ENCODE results near the gene ADGRG1. TPM values are rescaled to one million over a fixed set of nuclear protein-coding genes. Genes with fewer than 3 reads are reported as not detected.

The ADGRG1 gene
- total RNA-seq, 3 donors from 2014 or later = 3.6 to 11.9 (median 6.7) TPM

DNA sequence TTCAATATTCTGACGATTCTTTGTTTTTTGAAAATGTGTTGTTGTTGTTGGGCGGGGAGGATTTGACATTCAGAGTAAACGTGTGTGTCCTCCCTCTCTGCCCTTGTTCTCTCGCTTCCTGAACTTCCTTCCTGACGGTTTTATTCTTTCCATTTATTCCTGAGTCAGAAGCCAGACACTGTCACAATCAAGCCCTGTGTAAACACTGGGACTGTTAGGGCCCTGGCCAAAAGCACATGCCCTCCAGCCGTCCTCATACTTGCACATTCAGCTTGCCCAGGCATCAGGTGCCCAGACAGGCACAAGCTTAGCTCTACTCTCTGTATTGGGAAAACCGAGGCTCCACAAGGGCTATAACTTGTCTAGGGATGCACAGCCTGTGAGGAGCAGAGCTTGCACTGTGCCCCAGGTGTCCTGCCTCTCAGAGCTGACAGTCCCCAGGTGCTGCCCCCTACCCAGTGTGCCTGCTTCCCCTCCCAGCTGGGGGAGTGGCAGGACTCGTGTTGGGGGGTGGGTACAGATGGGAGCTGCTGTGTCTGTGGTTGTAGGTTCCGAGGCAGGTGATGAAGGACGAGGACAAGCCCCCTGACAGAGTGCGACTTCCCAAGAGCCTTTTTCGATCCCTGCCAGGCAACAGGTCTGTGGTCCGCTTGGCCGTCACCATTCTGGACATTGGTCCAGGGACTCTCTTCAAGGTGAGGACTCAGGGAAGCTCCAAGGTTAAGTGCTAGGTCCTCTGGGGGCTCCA, 49.4 kb downstream of the ADGRG1 start:
- Mint-ChIP-seq H3K9me3 (no peaks in the 10 kb centered on the region), H3K36me3 (ENCODE audit: insufficient read depth) (no peaks in the 10 kb centered on the region), H3K27me3 (ENCODE audit: low read depth) (no peaks in the 10 kb centered on the region), H3K4me3 (no peak overlapping the region), H3K4me1 (ENCODE audit: low read depth) (no peaks in the 10 kb centered on the region)
- ATAC-seq = no peak
- DNase-seq = no peak

DNA sequence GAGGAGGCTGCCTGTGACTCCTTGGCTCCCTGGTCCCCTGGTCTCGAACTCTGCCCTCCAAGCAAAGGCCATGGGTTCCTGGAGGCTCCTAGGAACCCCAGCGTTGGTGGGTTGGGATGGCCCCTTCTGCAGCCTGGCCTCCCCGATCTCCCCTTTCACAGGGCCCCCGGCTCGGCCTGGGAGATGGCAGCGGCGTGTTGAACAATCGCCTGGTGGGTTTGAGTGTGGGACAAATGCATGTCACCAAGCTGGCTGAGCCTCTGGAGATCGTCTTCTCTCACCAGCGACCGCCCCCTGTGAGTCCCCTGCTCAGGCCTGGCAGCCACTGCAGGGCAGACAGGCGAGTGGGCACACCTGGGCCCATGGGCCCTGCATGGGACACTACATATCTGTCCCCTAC, 50.6 kb downstream of the ADGRG1 start:
- H3K4me1 Mint-ChIP-seq (ENCODE audit: low read depth) = no peaks in the 10 kb centered on the region
- H3K36me3 Mint-ChIP-seq (ENCODE audit: insufficient read depth) = no peaks in the 10 kb centered on the region
- no peaks in the 10 kb centered on the region for H3K9me3 Mint-ChIP-seq
- ATAC-seq (no peak), DNase-seq (no peak)
- H3K27me3 Mint-ChIP-seq (ENCODE audit: low read depth) = no peaks in the 10 kb centered on the region
- H3K4me3 Mint-ChIP-seq = no peak overlapping the region

DNA sequence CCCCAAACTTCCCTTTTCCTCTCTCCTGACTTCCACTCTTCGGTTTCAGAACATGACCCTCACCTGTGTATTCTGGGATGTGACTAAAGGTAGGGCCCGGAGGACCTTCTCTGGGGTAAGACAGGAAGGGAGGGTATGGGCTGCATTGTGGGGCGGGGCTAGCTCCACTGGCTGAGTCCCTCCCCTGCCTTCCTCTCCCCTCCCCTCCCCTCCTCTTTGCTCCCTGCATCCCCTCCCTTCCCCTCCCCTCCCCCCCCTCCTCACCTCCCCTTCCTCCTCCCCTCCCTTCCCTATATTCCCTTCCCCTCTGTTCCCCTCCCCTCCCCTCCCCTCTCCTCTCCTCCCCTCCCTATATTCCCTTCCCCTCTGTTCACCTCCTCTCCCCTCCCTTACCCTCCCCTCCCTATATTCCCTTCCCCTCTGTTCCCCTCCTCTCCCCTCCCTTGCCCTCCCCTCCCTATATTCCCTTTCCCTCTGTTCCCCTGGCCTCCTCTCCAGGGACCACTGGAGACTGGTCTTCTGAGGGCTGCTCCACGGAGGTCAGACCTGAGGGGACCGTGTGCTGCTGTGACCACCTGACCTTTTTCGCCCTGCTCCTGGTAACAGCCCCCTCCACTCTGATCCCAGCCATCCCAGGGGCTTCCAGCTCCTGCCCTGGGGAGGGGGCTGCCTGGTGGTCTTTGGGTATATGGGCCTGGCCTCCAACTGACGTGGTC, 51.5 kb downstream of the ADGRG1 start:
- H3K27me3 Mint-ChIP-seq (ENCODE audit: low read depth) = no peaks in the 10 kb centered on the region
- H3K4me1 Mint-ChIP-seq (ENCODE audit: low read depth) = no peaks in the 10 kb centered on the region
- H3K36me3 Mint-ChIP-seq (ENCODE audit: insufficient read depth) = no peaks in the 10 kb centered on the region
- ATAC-seq = no peak
- H3K4me3 Mint-ChIP-seq = no peak overlapping the region
- no peaks in the 10 kb centered on the region for H3K9me3 Mint-ChIP-seq
- no peak for DNase-seq

DNA sequence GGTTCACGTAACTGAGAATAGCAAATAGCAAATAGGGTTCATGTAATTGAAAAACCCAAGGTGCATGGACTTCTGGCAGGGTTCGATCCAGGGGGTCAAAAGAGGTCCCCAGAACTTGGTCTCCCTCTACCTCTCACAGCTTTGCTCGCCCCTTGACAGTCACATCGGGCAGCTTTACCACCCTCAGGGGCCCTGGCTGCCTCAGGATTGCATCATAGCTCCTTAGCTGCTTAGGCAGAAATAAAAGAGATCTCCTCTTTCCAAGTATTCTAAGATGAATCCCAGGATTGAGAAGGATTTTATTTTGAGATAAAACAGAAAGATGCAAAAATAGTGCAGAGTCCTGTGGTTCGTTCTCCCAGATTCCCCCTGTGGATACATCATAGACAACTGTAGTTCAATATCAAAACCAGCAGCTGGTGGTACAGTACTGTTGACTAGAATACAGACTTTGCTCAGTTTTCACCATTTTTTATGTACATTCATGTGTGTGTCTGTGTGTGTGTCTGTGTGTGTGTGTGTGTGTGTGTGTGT, 52.5 kb downstream of the ADGRG1 start:
- no peaks in the 10 kb centered on the region for H3K4me1 Mint-ChIP-seq (ENCODE audit: low read depth)
- ATAC-seq (no peak), DNase-seq (no peak)
- H3K27me3 Mint-ChIP-seq (ENCODE audit: low read depth) = no peaks in the 10 kb centered on the region
- H3K9me3 Mint-ChIP-seq = no peaks in the 10 kb centered on the region
- no peak overlapping the region for H3K4me3 Mint-ChIP-seq
- no peaks in the 10 kb centered on the region for H3K36me3 Mint-ChIP-seq (ENCODE audit: insufficient read depth)

DNA sequence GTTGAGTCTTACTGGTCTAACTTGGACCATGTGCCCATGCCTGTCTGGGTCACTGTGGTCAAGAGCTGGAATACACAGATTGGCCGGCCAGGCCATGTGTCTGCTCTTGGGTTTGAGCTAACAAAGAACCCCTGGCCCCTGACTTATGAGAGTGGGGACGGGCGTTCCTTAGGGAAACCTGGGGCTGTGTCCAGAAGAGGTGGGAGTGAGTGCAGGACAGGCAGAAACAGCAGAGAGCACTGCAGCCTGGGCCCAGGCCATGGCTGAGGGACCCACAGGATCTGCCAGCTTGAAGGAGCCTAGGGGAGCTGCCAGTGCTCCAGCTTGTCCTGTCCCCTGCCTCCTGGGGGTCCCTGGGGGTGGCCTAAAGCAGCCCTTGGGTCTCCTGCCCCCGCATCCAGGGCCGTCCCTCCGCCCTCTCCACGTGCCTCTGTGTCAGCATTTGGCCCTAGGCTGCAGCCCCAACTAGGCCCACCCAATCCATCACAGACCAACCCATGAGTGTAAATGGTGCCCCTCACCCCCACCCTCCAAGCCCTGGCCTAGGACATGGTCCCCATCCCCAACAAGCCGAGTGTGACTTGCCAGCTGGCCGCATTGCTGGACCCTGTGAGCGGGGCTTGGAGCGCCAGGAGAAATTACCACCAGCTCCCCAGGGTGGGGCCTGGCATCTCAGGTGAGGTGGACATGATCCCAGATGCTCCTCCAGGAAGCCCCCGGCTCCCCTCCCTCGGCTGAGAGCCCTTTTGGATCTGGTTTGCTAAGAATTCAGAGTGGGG, 53.7 kb downstream of the ADGRG1 start:
- H3K36me3 Mint-ChIP-seq (ENCODE audit: insufficient read depth) = no peaks in the 10 kb centered on the region
- ATAC-seq (no peak), DNase-seq (no peak)
- no peaks in the 10 kb centered on the region for H3K9me3 Mint-ChIP-seq
- no peaks in the 10 kb centered on the region for H3K27me3 Mint-ChIP-seq (ENCODE audit: low read depth)
- H3K4me3 Mint-ChIP-seq = no peak overlapping the region
- H3K4me1 Mint-ChIP-seq (ENCODE audit: low read depth) = no peaks in the 10 kb centered on the region

DNA sequence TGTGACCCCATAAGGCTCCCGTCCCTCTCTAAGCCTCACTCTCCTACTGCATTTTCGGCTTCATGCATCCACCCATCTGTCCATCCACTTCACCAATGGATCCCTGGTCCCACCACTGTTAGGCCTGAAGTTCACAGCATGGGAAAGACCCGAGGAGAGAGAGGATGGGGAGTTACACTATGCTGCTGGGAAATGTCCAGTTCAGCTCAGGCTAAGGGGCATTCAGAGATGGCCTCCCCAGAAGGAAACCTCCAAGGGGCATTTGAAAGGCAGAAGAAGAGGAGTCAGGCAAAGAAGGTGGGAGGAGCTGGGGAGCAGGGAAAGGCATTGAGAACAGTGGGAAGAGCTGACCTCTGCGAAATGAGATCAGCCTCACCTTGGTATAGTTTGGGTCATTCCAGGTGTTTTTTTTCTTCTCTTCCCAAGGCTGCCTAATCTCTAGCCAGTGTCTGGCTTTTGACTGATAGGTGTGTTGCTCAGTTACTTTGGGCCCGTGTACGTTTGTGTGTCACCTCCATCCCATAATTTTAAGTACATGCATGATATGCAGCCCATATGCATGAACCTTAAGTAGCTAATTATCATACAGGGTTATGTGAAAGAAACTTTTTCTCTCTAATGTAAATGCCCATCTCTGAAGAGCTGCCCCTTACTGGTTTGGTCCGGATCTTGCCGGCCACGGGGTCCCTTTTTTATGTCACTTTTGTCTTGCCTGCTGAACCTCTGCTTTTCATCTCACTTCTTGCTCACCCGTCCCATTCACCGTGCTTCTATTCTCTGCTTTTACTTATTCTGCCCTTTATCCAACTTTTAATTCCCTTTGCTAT, 54.6 kb downstream of the ADGRG1 start:
- no peaks in the 10 kb centered on the region for H3K27me3 Mint-ChIP-seq (ENCODE audit: low read depth)
- no peaks in the 10 kb centered on the region for H3K4me1 Mint-ChIP-seq (ENCODE audit: low read depth)
- no peak for ATAC-seq
- DNase-seq = no peak
- no peaks in the 10 kb centered on the region for H3K9me3 Mint-ChIP-seq
- H3K4me3 Mint-ChIP-seq = no peak overlapping the region
- no peaks in the 10 kb centered on the region for H3K36me3 Mint-ChIP-seq (ENCODE audit: insufficient read depth)

DNA sequence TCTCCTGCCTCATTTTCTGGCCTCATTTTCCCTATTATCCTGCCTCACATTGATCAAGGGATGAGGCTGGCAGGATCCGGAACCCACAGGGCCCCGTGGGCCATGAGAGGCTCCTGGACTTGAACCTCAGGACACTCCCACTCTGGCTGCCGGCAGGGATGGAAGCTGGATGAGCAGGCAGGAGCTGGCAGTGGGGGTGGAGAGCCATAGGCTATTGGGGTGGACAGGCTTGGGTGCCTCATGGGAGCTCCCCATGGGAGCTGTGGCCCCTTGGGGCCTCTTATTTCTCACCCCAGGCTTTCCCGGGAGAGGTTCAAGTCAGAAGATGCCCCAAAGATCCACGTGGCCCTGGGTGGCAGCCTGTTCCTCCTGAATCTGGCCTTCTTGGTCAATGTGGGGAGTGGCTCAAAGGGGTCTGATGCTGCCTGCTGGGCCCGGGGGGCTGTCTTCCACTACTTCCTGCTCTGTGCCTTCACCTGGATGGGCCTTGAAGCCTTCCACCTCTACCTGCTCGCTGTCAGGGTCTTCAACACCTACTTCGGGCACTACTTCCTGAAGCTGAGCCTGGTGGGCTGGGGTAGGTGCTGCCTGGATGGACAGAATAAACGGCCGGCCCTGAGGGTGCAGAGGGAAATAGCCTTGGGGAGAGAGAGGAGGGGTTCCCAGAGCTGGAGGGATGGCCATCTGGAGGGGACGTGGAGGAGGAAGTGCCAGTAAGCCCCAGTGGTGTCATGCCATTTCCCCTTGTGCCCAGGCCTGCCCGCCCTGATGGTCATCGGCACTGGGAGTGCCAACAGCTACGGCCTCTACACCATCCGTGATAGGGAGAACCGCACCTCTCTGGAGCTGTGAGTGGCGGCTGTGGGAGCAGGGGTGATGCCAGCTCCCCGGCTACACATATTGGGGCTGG, 55.5 kb downstream of the ADGRG1 start:
- Mint-ChIP-seq H3K27me3 (ENCODE audit: low read depth) (no peaks in the 10 kb centered on the region), H3K4me3 (no peak overlapping the region), H3K9me3 (no peaks in the 10 kb centered on the region), H3K4me1 (ENCODE audit: low read depth) (no peaks in the 10 kb centered on the region), H3K36me3 (ENCODE audit: insufficient read depth) (no peaks in the 10 kb centered on the region)
- no peak for DNase-seq
- no peak for ATAC-seq

DNA sequence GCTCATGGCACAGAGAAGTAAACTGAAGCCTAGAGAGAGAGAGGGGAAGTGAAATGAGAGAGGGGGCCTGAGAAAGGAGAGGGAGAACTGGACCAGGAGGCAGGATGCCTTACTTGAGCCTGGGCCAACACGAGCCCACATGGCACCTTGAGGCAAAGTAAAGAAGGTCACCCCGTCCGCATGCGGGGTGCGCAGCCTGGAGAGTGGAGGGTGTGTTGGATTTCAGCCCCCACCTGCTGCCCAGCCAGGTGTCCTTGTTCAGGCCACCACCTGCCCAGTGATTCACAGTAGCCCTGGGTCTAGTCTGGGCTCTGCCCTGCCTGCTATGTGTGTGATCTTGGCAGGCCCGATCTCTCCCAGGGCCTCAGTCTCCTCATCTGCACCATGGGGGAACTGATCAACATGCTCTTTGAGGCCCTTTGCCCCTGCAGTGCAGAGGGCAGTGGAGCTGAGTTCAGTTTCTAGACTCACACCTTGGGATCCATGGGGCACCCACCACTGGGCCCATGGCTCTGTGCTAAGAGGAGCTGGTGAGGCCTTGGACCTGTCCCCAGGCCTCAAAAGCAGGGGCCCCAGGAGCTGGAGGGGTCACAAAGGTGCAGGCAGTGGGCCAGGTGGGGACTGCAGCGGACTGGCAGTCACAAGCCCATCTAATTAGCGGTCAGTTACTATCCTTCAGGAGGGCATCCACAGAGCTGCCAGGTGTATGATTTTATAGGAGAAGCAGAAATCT, 56.4 kb downstream of the ADGRG1 start:
- Mint-ChIP-seq H3K27me3 (ENCODE audit: low read depth) (no peaks in the 10 kb centered on the region), H3K4me1 (ENCODE audit: low read depth) (peaks cover 8% of the 10 kb centered on the region), H3K4me3 (no peak overlapping the region), H3K9me3 (no peaks in the 10 kb centered on the region), H3K36me3 (ENCODE audit: insufficient read depth) (no peaks in the 10 kb centered on the region)
- ATAC-seq = no peak
- no peak for DNase-seq

DNA sequence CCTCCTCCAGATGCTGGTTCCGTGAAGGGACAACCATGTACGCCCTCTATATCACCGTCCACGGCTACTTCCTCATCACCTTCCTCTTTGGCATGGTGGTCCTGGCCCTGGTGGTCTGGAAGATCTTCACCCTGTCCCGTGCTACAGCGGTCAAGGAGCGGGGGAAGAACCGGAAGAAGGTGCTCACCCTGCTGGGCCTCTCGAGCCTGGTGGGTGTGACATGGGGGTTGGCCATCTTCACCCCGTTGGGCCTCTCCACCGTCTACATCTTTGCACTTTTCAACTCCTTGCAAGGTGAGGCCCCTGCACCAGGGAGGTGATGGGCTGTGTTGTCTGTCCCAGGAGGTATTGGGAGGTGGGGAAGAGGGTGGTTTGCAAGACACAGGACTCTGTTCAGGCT, 57.2 kb downstream of the ADGRG1 start:
- Mint-ChIP-seq H3K36me3 (ENCODE audit: insufficient read depth) (no peaks in the 10 kb centered on the region), H3K4me1 (ENCODE audit: low read depth) (peaks cover 17% of the 10 kb centered on the region), H3K4me3 (no peak overlapping the region), H3K27me3 (ENCODE audit: low read depth) (no peaks in the 10 kb centered on the region), H3K9me3 (no peaks in the 10 kb centered on the region)
- ATAC-seq (no peak), DNase-seq (no peak)

DNA sequence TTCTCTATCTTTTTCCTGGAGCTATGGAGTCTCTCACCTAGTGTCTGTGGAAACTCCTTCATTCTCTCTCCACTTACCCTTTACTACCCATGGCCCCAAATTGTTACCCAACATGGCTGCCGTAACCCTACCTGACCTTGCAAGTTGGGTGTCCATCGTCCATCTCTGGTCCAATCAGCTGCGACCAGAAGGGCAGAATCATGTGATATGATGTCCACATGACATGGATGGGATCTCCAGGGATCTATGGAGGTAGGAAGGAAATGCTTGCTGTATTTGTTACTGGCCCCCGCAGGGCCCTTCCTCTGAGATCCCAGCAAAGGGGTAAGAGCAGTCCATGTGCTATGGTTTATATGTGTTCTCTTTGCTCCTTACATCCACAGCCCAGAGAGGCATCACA, 58.1 kb downstream of the ADGRG1 start:
- DNase-seq (no peak), ATAC-seq (no peak)
- peaks cover 18% of the 10 kb centered on the region for H3K4me1 Mint-ChIP-seq (ENCODE audit: low read depth)
- no peaks in the 10 kb centered on the region for H3K36me3 Mint-ChIP-seq (ENCODE audit: insufficient read depth)
- H3K4me3 Mint-ChIP-seq = no peak overlapping the region
- no peaks in the 10 kb centered on the region for H3K27me3 Mint-ChIP-seq (ENCODE audit: low read depth)
- no peaks in the 10 kb centered on the region for H3K9me3 Mint-ChIP-seq

DNA sequence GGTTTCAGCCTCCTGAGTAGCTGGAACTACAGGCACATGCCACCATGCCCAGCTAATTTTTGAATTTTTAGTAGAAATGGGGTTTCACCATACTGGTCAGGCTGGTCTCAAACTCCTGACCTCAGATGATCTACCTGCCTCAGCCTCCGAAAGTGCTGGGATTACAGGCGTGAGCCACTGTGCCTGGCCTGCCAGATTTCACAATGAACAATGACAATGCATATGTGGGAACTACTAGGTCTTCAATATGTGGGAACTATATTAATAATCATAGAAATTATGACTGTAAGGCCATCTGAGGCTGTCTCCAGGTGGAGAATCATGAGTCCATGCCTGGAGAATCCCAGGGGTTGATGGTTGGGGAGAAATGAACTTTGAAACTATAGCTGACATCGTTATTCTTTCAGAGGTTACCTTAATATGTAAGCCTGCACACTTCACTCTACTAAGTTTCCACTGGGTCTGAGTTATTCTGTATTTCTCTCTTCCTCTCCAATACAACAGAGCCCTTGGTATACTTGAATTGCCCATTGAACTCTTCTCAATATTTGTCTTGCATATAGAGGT, 59.0 kb downstream of the ADGRG1 start:
- Mint-ChIP-seq H3K36me3 (ENCODE audit: insufficient read depth) (no peaks in the 10 kb centered on the region), H3K4me1 (ENCODE audit: low read depth) (peaks cover 18% of the 10 kb centered on the region), H3K27me3 (ENCODE audit: low read depth) (no peaks in the 10 kb centered on the region), H3K9me3 (no peaks in the 10 kb centered on the region), H3K4me3 (no peak overlapping the region)
- DNase-seq (no peak), ATAC-seq (no peak)

DNA sequence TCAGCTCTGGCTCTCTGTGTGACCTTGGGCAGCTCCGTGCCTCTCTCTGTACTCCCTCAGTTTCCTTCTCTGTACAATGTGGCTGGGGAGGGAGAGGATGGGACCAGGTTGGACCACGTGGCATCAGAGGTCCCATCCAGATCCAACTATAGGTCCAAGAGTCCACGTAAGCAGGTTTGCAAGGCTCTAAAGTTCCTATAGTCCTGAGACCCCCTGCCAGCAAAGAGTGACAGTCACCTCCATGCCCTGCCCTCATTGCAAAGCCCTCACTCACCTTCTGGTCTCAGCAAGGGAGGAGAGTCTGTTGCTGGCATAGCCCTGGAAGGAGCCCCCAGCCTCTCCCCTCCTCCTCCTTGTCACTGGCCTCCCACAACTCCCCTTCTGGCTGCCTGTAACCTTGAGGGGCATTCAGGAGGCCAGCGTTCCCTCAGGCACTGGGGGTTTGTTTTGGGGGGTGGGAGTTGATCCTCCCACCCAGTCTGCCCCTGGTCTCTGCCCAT, 60.1 kb downstream of the ADGRG1 start:
- no peak overlapping the region for H3K4me3 Mint-ChIP-seq
- no peaks in the 10 kb centered on the region for H3K36me3 Mint-ChIP-seq (ENCODE audit: insufficient read depth)
- no peak for ATAC-seq
- no peaks in the 10 kb centered on the region for H3K27me3 Mint-ChIP-seq (ENCODE audit: low read depth)
- H3K4me1 Mint-ChIP-seq (ENCODE audit: low read depth) = peaks cover 18% of the 10 kb centered on the region
- DNase-seq = no peak
- H3K9me3 Mint-ChIP-seq = no peaks in the 10 kb centered on the region

Data from activated T-cell treated with anti-CD3 and anti-CD28 coated beads, Interleukin-2, amount 50 U/mL, for 4 hours (primary cell).